AG10803 (cell line): ENCODE measurements around the gene LIN9.

Source experiments
- DNase-seq: peaks from one replicate; pipeline ENCODE4 v3.0.0; 2010; ENCODE audit warnings: low read depth
- H3K4me3 ChIP-seq: 2 replicates; pipeline ENCODE4 v1.5.1; 2011; ENCODE audit warnings: mild to moderate bottlenecking, low read length, control low read depth
- CTCF ChIP-seq: conservative IDR thresholded peaks from 2 replicates; pipeline ENCODE4 v1.5.1; 2011; ENCODE audit warnings: mild to moderate bottlenecking, low read length, control low read depth, inconsistent platforms

Gene LIN9

GRCh38 chr1:226320930-226321329, 12.0 kb upstream of the LIN9 start:
- TF ChIP-seq CTCF = no peak
- H3K4me3 ChIP-seq = no peak overlapping the region
- no peak for DNase-seq

- no peak overlapping the region for H3K4me3 ChIP-seq
- TF ChIP-seq CTCF = no peak
- DNase-seq = no peak
Observed at GRCh38 chr1:226318471-226318870, 9.5 kb upstream of the LIN9 start.

GRCh38 chr1:226314055-226314454, 5.1 kb upstream of the LIN9 start:
- DNase-seq = no peak
- no peak for TF ChIP-seq CTCF
- H3K4me3 ChIP-seq = no peak overlapping the region

- DNase-seq = no peak
- H3K4me3 ChIP-seq = no peak overlapping the region
- no peak for TF ChIP-seq CTCF
Observed at GRCh38 chr1:226312065-226312464, 3.1 kb upstream of the LIN9 start.

- no peak overlapping the region for H3K4me3 ChIP-seq
- TF ChIP-seq CTCF = no peak
- DNase-seq = no peak
Observed at GRCh38 chr1:226311376-226311775, 2.4 kb upstream of the LIN9 start.

GRCh38 chr1:226310637-226311195, 1.8 kb upstream of the LIN9 start:
- no peak for DNase-seq
- no peak for TF ChIP-seq CTCF
- H3K4me3 ChIP-seq = no peak overlapping the region

- no peak for DNase-seq
Observed at GRCh38 chr1:226310245-226310540, 1.2 kb upstream of the LIN9 start.

More at GRCh38 chr1:226310245-226310540, 1.2 kb upstream of the LIN9 start:
- H3K4me3 ChIP-seq = peak overlapping the region; percentile 91; the same call in 1 of the 2 replicates
- TF ChIP-seq CTCF = no peak
